HL-60/S4 treated with phorbol 12-myristate 13-acetate at 8.2 ng/mL for 4 days and 3 days (cell line): Measurements from ENCODE around the gene EXOC6B.
"Not testable (repeated sequence)": the region's sequence is repeated elsewhere in the genome, so short reads cannot be mapped to it uniquely, and the experiment has no call there.

Experiments
- in situ Hi-C: fragments of 300-500 bp; cut with MboI; formaldehyde crosslinking; loops from 2 replicates; pipeline ENCODE4 v1.15.0; 2022; ENCODE audit warnings: low sequenced_read_pairs

The EXOC6B gene

DNA sequence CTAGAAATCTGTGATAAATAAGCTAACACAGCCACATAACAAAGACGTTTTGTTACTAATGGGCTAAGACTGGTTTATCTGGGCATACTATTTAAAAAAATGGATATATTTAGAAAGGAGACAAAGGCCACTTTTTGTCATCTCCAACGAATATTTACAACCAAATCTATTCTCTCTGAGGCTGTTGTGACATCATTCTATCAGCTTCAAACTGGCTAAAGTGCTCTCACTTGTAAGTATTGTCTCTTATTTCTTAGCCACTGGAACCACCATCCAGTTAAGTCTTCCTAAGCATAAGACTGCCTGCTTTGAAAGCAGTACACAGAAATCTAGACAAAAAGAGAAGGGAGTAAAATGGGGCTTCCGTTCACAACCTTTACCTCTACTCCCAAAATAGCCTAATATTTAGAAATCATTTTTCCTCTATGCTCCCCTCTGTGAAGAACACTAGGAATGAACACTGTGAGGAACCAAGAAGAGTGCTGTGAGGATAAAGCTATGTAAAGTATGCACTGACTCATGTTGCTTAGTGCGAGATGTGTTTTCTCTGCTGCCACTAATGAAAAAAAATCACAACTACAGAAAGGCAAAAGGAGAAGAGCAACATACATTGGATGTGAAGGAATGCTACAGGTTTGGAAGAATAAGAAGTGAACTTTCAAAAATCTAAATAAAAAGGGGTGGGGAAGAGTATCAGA lies 264.1 kb downstream of the EXOC6B start:
- in situ Hi-C loops = loop anchor here (25.0 kb wide), 1 partner anchor 999 kb away; no protein-coding TSS in a partner anchor

DNA sequence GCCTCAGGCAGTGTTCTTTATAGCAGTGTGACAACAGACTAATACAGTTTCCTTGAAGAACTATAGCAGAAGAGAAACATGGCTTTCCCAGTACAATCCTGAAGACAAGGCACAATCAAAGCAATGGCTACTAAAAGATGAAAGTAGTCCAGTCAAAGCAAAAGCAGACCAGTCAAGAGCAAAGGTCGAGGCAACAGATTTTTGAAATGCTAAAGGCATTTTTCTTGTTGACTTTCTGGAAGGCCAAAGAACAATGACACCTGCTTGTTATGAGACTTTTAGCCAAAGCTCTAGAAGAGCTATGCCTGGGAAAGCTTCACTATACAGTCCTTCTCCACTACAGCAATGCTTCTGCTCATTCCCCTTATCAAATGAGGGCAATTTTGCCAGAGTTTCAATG lies 269.9 kb downstream of the EXOC6B start:
- in situ Hi-C loops = loop anchor here (25.0 kb wide), 1 partner anchor 994 kb away; no protein-coding TSS in a partner anchor

DNA sequence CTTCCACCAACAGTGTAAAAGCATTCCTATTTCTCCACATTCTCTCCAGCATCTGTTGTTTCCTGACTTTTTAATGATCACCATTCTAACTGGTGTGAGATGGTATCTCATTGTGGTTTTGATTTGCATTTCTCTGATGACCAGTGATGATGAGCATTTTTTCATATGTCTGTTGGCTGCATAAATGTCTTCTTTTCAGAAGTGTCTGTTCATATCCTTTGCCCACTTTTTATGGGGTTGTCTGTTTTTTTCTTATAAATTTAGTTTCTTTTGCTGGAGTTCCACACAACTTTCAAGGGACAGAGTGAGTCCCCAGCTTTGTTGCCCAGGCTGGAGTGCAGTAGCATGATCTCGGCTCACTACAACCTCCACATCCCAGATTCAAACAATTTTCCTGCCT lies 270.5 kb downstream of the EXOC6B start:
- in situ Hi-C loops = loop anchor here (25.0 kb wide), 1 partner anchor 993 kb away; no protein-coding TSS in a partner anchor

DNA sequence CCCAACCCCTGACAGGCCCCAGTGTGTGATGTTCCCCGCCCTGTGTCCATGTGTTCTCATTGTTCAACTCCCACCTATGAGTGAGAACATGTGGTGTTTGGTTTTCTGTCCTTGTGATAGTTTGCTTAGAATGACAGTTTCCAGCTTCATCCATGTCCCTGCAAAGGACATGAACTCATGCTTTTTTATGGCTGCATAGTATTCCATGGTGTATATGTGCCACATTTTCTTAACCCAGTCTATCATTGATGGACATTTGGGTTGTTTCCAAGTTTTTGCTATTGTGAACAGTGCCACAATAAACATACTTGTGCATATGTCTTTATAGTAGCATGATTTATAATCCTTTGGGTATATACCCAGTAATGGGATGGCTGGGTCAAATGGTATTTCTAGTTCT lies 270.9 kb downstream of the EXOC6B start:
- in situ Hi-C loops = loop anchor here (25.0 kb wide), 1 partner anchor 993 kb away; no protein-coding TSS in a partner anchor

DNA sequence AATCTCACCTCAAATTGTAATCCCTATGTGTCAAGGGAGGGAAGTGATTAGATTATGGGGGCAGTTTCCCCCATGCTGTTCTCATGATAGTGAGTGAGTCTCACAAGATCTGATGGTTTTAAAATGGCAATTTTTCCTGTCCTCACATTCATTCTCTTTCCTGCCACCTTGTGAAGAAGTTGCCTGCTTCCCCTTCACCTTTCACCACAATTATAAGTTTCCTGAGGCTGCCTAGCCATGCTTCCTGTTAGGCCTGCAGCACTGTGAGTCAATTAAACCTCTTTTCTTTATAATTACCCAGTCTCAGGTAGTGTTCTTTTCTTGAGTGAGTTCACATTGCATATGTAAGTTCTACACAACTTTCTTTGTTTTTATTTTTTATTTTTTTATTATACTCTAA lies 271.5 kb downstream of the EXOC6B start:
- in situ Hi-C loops = loop anchor here (25.0 kb wide), 1 partner anchor 992 kb away; no protein-coding TSS in a partner anchor

DNA sequence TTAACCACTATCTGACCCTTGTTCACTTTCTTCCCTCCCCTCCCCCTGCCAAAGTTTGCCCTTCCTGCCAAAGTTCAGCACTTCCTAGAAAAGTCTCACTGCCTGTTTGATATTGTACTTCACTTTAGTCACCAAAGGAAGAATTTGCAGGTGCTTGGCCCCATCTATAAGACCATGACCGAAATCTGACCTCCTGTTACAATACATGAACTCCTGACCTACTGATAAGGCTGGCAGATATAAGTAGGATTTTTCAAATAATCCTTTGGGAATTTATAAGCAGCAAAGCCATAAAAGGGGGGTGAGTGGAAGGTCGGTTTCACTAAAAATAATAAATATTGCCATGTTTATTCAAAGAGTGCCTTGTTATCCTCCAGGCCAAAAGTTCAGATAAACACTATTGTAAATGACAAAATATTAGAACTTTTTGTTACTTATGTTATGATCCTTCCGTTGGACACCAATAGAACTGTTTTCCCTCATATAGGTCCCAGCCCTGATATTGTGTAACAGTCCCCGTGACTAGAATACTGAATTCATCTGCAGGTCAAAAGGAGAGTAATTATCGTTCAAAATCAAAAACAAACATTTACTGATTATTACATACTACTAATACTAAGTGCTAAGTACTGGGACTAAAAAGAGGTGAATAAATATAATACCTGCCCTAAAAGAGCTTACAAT lies 277.6 kb downstream of the EXOC6B start:
- in situ Hi-C loops = no loop called here

DNA sequence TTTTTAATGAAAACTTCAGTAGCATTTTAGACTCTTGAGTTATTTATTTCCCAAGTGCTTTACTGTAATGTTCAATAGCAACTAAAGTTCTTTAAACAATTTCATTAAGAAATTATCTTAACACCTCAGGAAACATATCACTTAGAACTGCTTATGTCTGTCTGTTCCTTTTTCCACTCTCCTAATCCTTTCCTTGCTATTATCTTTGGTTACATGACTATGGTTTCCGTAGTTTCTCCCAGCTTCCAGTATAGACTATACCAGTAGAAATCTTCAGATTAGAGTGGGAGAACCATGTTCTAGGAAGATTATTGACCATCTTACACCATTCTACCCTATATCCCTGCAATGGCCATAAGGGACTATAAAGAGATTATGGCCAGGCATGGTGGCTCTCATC lies 280.0 kb downstream of the EXOC6B start:
- in situ Hi-C loops = no loop called here

DNA sequence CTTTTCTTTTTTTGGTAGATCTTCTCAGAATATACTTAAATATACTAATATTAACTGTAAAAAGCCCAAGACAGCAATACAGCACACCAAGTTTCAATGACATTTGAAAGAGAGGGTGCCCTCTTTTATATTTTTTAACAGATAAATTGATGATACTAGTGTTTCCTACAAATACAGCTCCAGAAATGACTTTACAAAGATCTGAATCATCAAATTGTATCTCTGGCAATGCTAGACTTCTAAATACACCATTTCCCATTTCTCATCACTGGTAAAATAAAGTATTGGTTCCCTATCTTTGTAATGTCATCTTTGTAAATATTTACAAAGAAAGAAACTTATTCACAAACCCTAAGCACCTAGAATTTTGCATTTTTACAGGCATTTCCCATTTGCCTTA lies 281.3 kb downstream of the EXOC6B start:
- in situ Hi-C loops = no loop called here

DNA sequence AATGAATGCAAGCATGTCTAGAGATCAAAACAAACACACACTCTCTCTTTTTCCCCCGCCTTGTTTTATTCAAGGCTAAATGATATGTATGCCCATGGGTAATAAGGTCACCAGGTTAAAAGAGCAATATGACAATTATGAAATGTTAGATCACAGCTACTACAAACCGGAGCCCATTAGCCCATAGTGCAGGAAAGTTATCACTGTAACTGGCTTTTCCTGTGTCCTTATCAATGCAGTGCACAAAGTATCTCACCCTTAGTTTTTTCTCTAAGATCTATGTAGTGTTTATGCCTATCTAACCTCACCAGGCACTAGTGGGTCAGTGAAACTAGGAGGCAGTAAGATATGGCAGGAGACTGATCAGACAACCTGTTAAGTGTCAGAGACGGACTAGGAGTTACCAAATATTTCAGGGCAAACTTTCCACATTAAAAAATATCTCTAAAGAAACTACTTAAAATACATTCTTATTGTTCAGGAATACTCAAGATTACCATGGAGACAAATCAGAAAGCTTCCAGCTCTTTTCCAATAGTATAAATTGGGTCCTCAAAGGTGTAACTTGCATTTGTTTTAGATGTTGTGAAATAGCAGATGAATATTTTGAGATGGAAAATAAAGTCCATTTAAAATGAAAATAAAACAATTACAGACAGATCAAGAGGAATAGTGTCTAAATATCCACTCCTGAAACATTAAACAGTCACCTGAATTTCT lies 282.2 kb downstream of the EXOC6B start:
- in situ Hi-C loops = no loop called here

DNA sequence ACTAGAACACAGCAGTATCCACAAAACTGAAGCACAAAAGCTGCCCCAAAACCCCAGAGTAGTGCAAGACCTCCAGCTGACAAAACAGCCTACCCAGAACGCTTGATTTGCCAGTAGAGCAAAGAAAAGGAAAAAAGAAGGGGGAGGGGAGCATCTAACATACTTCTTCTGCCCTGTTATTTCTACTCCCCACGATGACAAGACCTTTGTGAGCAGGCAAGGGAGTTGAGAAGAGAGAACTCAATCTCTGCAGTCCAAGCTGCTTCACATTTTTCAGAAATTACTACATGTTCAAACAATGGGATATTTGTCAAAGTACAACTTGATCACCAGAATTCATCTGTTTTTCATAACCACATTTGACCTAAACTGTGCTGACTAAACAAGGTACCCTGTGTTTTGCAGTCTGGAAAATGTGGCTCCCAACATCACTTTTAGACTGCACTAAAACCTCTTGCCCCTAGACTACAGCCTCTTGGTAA lies 286.7 kb downstream of the EXOC6B start:
- in situ Hi-C loops = no loop called here

DNA sequence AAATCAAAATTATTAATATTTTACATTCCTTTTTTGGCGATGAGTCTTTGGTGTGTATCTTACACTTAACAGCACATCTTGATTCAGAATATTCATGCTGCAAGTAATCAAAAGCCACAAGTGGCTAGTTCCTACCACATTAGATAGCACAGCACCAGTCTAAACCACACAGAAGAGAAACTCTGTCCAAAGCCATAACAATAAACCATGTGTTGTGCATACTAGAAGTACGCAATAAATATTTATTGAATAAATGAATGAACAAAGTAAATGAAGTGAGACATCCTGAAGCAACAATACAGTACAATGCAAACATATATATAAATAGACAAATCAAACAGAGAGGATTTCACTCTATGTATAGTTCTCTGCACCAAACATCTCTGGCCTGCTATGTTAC lies 287.3 kb downstream of the EXOC6B start:
- in situ Hi-C loops = no loop called here

DNA sequence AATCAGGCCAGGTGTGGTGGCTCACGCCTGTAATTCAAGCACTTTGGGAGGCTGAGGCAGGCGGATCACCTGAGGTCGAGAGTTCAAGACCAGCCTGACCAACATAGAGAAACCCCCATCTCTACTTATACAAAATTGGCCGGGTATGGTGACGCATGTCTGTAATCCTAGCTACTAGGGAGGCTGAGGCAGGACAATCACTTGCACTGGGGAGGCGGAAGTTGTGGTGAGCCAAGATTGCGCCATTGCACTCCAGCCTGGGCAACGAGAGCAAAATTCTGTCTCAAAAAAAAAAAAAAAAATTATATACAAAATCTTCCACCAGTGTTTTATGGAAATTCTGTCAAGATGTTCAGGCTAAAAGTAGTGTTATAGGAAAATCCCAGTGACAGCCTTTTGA lies 290.2 kb downstream of the EXOC6B start:
- in situ Hi-C loops = not testable (repeated sequence)

DNA sequence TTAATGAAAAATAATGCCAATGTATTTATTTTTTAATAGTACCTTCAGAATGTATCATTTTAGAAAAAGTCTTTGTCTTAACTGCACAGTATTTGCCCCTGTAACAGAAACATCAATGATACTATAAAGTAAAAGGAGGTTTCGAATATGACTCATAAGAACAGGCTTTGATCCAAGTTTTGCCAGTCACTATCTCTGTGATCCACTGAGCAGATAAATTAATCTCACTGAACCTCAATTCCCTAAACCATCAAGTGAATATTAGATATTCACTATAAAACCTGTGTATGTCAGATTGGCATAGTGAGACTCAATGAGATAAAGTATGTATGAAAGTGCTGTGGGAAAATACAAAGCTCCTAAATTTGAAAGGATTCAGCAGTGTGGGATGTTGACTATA lies 292.1 kb downstream of the EXOC6B start:
- in situ Hi-C loops = no loop called here

DNA sequence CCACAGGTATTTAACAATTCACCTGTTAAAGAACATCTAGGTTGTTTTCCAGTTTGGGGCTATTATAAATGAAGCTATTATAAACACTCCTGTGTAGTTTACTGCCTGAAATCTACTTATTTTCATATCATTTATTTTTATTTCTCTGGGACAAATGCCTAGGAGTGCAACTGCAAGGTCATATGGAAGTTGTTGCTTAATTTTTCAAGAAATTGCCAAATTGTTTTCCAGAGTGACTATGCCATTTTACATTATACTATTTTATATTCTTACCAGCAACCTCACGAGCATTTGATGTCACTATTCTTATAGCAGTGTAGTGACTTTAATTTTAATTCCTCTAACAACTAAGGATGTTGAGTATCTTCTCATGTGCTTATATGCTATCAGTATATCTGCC lies 298.4 kb downstream of the EXOC6B start:
- in situ Hi-C loops = no loop called here

DNA sequence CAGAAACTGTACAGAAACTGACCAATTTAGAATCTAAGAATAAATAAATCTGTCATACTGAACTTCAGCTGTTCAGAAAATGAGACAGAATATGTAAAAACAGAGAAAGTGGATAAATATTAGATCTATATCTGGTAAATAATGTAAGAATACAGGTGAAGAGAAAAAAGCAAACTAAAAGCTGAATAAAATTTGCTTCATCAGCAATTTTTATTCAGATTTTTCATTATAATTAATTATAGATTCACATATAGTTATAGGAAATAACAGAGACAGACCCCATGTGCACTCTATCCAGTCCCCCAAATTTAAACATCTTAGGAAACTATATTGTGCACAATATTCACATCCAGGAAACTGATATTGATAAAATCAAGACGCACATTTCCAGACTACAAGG lies 299.2 kb downstream of the EXOC6B start:
- in situ Hi-C loops = no loop called here

DNA sequence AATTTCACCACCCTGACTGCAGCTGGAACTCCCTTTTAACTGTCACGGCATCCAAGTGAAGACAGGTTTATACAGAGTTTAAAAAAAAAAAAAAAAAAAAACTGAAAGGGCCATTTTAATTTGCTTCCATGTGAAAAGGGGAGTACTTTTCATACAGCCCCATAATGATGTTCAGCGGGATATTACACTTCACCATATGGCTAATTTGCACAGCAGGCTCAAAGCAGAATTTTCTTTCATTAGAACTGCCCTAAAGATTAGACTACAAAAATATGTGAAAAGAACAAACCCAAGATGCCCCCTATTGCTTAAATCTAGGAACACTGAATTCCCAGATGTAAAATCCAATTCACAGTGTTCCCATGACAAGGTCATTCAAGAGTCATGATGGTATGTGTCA lies 301.8 kb downstream of the EXOC6B start:
- in situ Hi-C loops = no loop called here

DNA sequence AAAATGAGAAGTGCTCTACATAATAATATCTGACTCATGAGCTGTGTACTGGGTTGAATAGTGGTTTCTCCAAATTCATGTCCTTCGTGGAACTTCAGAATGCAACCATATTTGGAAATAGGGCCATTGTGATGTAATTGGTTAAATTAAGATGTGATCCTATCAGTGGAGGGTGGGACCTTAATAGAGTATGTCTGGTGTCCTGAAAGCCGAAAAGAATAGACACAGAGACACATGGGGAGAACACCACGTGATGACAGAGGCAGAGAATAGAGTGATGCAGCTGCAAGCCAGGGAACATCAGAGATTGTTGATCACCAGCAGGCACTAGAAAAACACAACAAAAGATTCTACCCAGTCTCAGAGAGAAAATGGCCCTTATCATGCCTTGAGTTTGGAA lies 310.1 kb downstream of the EXOC6B start:
- in situ Hi-C loops = no loop called here

DNA sequence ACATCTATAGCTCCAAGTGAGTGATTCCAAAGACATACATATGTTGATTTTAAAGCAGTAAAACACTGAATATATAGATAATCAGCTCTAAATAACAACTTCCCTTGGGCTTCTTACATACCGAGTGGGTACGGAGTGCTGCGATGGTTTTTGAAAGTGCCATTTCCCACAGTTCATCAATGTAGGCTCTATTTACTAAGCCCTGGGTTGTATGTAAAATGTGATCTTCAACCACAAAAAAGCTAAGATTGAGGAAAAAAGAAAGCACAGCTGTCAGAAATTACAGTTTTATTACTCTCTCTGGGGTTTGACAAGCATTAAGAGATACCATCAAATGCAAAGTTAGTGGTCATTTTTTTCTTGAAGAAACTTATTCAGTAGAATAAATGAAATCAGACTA lies 312.8 kb downstream of the EXOC6B start:
- in situ Hi-C loops = no loop called here

DNA sequence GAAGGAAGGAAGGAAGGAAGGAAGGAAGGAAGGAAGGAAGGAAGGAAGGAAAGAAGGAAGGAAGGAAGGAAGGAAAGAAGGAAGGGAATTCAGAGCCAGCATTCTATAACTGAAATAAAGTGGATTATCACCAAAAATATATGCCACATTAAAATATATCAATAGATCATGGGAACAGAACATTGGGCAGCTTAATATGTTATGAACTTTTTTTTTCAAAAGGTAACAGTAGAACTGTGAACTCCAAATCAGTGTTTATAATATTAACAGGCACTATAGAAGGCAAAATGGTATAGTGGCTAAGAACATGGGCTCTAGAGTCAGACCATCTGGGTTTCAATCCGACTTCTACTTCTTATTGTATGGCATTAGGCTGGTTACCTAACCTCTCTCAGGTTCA lies 313.5 kb downstream of the EXOC6B start:
- in situ Hi-C loops = no loop called here

DNA sequence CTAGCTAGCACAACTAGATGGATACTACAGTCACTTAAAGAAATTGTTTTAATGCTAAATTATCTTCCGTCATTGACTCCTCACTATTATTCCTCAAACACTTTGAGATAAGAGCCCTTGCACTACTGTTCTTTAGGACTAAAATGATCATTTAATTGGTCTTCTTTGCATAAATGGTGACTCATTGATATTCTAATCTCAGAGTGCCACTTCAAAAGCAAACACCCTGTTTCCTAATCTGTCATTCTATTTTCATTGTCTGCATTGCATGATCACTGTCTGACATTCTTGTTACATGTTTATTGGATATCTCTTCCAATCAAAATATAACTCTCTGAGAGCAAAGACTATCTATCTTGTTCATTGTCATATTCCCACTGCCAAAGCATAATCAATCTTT lies 313.9 kb downstream of the EXOC6B start:
- in situ Hi-C loops = no loop called here

DNA sequence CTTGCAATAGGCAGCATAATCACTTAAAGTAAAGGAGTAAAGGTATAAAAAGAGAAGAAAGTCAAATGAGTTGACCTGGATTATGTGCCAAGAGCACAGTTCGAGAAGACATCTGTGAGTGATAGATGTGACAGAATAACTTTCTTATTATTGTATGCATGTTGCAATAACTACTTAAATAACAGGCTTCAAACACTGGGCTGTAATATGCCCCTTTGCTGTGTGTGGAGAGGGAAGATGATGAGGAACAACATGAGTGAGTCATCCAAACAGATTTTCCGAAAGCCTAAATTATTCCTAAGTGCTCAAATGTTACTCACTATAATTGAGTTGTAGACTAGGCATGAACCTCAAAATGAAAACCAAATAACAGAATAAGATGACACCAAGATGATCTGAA lies 328.1 kb downstream of the EXOC6B start:
- in situ Hi-C loops = no loop called here

DNA sequence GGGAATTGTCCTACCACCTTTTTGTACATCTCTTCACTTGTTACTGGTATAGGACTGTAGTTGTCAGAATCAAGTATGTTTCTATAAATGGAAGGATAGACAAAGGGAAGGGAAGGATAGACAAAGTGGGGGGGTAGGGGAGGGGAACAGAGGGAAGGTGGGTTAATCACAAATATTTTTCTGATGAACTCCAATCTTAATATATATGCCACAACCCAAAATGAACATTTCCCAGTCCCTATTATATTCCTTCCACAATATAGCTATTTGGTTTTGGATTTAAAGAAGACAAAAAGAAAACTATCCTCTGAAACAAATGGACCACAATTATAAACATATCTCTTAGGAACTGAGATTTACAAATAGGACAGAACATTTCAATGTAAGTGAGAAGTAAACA lies 329.4 kb downstream of the EXOC6B start:
- in situ Hi-C loops = no loop called here
